ENCODE data around the gene NEUROG1.

The NEUROG1 gene

DNA sequence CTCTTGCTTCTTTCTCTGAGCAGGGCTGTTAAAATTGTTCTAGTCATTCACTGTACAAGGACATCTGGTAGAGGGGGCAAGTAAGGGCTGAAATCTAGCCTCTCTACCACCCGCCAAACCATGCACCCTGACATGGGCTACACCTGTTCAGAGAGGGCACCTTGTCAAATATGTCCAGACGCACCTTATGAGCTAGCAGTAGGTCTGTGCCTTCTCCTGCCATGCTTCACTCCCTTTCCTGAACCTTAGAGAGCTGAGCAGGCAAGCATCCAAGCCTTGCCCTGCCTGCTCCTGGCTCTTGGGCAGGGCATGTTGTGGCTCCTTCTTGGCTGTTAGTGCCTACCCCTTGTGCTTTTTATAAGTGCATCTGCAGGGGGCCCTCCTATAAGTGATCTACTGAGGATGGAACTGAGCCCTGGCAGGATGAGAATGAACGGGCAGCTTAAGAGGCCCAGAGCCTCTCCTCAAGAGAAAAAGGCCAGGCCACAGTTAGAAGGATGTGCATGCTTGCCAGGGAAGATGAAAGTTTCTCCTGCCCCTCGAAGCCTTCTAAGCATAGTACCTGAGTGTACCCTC is 3.8 kb upstream of the NEUROG1 start:
- ChIA-PET POLR2A (no interaction called here), CTCF (interaction anchor here (1.7 to 4.6 kb wide), 4 partner anchors 12 to 77 kb away, joined by 6 to 29 read pairs (median 12); no protein-coding TSS in a partner anchor)
- Histone ChIP-seq H3K4me1 (ENCODE audit: control insufficient read depth, insufficient read depth, low read length) (no peaks in the 10 kb centered on the region), H3K36me3 (ENCODE audit: control insufficient read depth in 2 of 2, insufficient read depth in 1 of 2, low read length in 2 of 2) (no peaks in the 10 kb centered on the region), H3K9me3 (ENCODE audit: control insufficient read depth, insufficient read depth, low read depth, low read length) (no peaks in the 10 kb centered on the region), H3K4me3 (ENCODE audit: low read depth, low read length) (no peak overlapping the region), H3K27ac (ENCODE audit: extremely low read depth, low read depth, low read length) (no peak overlapping the region)
- TF ChIP-seq ZNF501 (tag by site-specific recombination; IDR thresholded peaks at IDR 0.05) (no peak), ZNF114 (tag by site-specific recombination; IDR thresholded peaks at IDR 0.05) (no peak), ZNF184 (tag by site-specific recombination; IDR thresholded peaks at IDR 0.05) (no peak), ZNF155 (tag by site-specific recombination; IDR thresholded peaks at IDR 0.05) (no peak), ZNF585B (tag by site-specific recombination; IDR thresholded peaks at IDR 0.05) (no peak), ZNF132 (tag by site-specific recombination; IDR thresholded peaks at IDR 0.05; ENCODE audit: borderline replicate concordance) (no peak), FEZF1 (tag by site-specific recombination; IDR thresholded peaks at IDR 0.05) (no peak), ZNF843 (tag by site-specific recombination; IDR thresholded peaks at IDR 0.05) (no peak)
- TF ChIP-seq, protein P1, sequence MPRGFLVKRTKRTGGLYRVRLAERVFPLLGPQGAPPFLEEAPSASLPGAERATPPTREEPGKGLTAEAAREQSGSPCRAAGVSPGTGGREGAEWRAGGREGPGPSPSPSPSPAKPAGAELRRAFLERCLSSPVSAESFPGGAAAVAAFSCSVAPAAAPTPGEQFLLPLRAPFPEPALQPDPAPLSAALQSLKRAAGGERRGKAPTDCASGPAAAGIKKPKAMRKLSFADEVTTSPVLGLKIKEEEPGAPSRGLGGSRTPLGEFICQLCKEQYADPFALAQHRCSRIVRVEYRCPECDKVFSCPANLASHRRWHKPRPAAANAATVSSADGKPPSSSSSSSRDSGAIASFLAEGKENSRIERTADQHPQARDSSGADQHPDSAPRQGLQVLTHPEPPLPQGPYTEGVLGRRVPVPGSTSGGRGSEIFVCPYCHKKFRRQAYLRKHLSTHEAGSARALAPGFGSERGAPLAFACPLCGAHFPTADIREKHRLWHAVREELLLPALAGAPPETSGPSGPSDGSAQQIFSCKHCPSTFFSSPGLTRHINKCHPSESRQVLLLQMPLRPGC (tag by site-specific recombination; IDR thresholded peaks at IDR 0.05) = no peak
- TF ChIP-seq, protein P2, sequence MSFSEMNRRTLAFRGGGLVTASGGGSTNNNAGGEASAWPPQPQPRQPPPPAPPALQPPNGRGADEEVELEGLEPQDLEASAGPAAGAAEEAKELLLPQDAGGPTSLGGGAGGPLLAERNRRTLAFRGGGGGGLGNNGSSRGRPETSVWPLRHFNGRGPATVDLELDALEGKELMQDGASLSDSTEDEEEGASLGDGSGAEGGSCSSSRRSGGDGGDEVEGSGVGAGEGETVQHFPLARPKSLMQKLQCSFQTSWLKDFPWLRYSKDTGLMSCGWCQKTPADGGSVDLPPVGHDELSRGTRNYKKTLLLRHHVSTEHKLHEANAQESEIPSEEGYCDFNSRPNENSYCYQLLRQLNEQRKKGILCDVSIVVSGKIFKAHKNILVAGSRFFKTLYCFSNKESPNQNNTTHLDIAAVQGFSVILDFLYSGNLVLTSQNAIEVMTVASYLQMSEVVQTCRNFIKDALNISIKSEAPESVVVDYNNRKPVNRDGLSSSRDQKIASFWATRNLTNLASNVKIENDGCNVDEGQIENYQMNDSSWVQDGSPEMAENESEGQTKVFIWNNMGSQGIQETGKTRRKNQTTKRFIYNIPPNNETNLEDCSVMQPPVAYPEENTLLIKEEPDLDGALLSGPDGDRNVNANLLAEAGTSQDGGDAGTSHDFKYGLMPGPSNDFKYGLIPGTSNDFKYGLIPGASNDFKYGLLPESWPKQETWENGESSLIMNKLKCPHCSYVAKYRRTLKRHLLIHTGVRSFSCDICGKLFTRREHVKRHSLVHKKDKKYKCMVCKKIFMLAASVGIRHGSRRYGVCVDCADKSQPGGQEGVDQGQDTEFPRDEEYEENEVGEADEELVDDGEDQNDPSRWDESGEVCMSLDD (tag by site-specific recombination; IDR thresholded peaks at IDR 0.05) = no peak

DNA sequence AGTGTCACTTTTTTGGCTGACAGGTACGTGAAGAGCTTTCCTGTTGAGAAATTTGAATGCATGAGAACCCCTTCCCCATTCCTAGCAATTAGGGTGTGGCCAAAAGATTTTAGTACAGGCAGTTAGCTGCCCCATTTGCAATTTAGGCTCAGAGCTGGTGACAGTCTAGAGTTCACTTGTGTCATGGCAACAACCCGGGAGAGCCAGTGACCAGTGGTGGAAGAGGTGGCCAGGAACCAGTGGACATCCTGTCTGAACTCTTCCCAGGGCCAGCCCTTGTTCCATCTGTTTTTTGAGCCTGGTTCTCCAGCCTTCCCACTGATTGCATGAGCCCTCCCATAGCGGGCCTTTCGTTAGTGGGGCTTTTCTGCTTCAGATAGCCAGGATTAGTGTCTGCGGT is 2.5 kb upstream of the NEUROG1 start:
- POLR2A ChIA-PET = no interaction called here
- no peaks in the 10 kb centered on the region for H3K9me3 ChIP-seq (ENCODE audit: control insufficient read depth, insufficient read depth, low read depth, low read length)
- CTCF ChIA-PET = interaction anchor here (0.6 to 2.0 kb wide), 3 partner anchors 11 to 81 kb away, joined by 3 to 7 read pairs (median 4); no protein-coding TSS in a partner anchor
- H3K27ac ChIP-seq (ENCODE audit: extremely low read depth, low read depth, low read length) = no peak overlapping the region
- no peaks in the 10 kb centered on the region for H3K36me3 ChIP-seq (ENCODE audit: control insufficient read depth in 2 of 2, insufficient read depth in 1 of 2, low read length in 2 of 2)
- H3K4me1 ChIP-seq (ENCODE audit: control insufficient read depth, insufficient read depth, low read length) = no peaks in the 10 kb centered on the region
- H3K4me3 ChIP-seq (ENCODE audit: low read depth, low read length) = no peak overlapping the region
- TF ChIP-seq ZEB2 (tag by site-specific recombination; IDR thresholded peaks at IDR 0.05) (no peak), ZNF558 (tag by site-specific recombination; IDR thresholded peaks at IDR 0.05) (no peak), ZNF548 (tag by site-specific recombination; IDR thresholded peaks at IDR 0.05) (no peak), GFI1B (tag by site-specific recombination; IDR thresholded peaks at IDR 0.05) (no peak), SP2 (tag by site-specific recombination; IDR thresholded peaks at IDR 0.05) (no peak), ZNF146 (tag by site-specific recombination; IDR thresholded peaks at IDR 0.05) (no peak), ZNF221 (tag by site-specific recombination; IDR thresholded peaks at IDR 0.05; ENCODE audit: borderline replicate concordance) (no peak), ZNF521 (tag by site-specific recombination; IDR thresholded peaks at IDR 0.05) (no peak), OVOL3 (tag by site-specific recombination; IDR thresholded peaks at IDR 0.05) (no peak), GLI2 (tag by site-specific recombination; IDR thresholded peaks at IDR 0.05; ENCODE audit: borderline replicate concordance, low read depth) (no peak), ZNF416 (tag by site-specific recombination; IDR thresholded peaks at IDR 0.05) (no peak)
- TF ChIP-seq, protein P3, sequence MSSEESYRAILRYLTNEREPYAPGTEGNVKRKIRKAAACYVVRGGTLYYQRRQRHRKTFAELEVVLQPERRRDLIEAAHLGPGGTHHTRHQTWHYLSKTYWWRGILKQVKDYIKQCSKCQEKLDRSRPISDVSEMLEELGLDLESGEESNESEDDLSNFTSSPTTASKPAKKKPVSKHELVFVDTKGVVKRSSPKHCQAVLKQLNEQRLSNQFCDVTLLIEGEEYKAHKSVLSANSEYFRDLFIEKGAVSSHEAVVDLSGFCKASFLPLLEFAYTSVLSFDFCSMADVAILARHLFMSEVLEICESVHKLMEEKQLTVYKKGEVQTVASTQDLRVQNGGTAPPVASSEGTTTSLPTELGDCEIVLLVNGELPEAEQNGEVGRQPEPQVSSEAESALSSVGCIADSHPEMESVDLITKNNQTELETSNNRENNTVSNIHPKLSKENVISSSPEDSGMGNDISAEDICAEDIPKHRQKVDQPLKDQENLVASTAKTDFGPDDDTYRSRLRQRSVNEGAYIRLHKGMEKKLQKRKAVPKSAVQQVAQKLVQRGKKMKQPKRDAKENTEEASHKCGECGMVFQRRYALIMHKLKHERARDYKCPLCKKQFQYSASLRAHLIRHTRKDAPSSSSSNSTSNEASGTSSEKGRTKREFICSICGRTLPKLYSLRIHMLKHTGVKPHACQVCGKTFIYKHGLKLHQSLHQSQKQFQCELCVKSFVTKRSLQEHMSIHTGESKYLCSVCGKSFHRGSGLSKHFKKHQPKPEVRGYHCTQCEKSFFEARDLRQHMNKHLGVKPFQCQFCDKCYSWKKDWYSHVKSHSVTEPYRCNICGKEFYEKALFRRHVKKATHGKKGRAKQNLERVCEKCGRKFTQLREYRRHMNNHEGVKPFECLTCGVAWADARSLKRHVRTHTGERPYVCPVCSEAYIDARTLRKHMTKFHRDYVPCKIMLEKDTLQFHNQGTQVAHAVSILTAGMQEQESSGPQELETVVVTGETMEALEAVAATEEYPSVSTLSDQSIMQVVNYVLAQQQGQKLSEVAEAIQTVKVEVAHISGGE (tag by site-specific recombination; conservative IDR thresholded peaks at IDR 0.05; ENCODE audit: low read depth) = no peak
- TF ChIP-seq, protein P4, sequence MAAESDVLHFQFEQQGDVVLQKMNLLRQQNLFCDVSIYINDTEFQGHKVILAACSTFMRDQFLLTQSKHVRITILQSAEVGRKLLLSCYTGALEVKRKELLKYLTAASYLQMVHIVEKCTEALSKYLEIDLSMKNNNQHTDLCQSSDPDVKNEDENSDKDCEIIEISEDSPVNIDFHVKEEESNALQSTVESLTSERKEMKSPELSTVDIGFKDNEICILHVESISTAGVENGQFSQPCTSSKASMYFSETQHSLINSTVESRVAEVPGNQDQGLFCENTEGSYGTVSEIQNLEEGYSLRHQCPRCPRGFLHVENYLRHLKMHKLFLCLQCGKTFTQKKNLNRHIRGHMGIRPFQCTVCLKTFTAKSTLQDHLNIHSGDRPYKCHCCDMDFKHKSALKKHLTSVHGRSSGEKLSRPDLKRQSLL (tag by site-specific recombination; IDR thresholded peaks at IDR 0.05) = no peak
- TF ChIP-seq, protein P5, sequence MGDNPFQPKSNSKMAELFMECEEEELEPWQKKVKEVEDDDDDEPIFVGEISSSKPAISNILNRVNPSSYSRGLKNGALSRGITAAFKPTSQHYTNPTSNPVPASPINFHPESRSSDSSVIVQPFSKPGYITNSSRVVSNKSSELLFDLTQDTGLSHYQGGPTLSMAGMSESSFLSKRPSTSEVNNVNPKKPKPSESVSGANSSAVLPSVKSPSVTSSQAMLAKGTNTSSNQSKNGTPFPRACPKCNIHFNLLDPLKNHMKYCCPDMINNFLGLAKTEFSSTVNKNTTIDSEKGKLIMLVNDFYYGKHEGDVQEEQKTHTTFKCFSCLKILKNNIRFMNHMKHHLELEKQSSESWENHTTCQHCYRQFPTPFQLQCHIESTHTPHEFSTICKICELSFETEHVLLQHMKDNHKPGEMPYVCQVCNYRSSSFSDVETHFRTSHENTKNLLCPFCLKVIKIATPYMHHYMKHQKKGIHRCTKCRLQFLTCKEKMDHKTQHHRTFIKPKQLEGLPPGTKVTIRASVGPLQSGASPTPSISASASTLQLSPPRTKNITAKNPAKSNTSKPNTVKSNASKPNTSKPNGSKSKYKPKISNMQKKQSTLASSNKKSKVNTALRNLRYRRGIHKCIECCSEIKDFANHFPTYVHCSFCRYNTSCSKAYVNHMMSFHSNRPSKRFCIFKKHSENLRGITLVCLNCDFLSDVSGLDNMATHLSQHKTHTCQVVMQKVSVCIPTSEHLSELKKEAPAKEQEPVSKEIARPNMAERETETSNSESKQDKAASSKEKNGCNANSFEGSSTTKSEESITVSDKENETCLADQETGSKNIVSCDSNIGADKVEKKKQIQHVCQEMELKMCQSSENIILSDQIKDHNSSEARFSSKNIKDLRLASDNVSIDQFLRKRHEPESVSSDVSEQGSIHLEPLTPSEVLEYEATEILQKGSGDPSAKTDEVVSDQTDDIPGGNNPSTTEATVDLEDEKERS (tag by site-specific recombination; IDR thresholded peaks at IDR 0.05) = no peak

Measured in HEK293 (cell line).